ENCODE data around the gene SYT2.
A peak's percentile ranks its signal among the peaks of the same experiment; 100 is the strongest.
"Not testable (repeated sequence)": the region's sequence is repeated elsewhere in the genome, so short reads cannot be mapped to it uniquely, and the experiment has no call there.

SYT2 gene

DNA sequence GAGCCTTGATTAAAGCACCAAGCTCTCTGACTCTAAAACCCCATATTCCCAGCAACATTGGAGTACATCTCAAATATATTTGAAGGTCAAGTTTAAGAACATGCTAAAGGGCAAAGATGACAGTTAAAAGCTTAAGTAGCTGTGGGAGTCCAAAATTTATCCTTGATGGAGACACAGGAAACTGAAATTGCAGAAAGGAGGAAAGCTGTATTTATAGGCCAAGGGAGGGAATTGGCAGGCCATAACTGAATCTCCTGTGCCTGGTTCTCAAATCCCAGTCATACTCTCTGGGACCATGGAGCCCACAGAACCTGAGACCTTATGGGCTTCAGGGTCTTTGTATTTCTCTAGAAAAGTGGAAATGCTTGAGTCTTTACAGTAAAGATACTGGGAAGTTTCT is 167.8 kb downstream of the SYT2 start:
- H3K36me3 ChIP-seq, DNase-seq, H3K27me3 ChIP-seq, H3K9me3 ChIP-seq: not testable (repeated sequence)
- peak overlapping the region; percentile 67 to 69 for H3K4me3 ChIP-seq
- intact Hi-C loops (cut with DNase I; ENCODE audit: low total_unique reads) = loop anchor here (5.0 kb wide), 1 partner anchor 35 kb away; no protein-coding TSS in a partner anchor
- H3K4me1 ChIP-seq = peaks cover 0 to 40% (median 4%) of the 10 kb centered on the region in 4 donors
- peak overlapping the region; percentile 83 to 95 for H3K27ac ChIP-seq

DNA sequence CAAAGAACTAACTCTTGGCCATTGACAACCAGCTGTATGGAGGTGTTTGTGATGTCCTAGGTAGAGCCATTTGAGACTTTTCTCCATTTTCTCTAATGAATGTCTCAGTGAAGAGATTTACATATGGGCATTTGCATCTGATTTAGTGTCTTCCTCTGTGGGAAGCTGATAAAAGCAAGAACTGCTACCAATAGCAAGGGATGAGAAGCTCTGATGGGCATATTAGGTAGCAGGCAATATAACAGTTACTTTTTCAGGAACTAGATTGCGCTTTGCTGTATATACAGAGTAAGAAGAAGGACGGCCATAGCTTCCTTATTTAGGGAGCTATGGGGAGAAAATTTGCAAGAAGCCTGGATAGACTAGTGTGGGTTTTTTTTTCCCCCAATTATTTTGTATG is 169.4 kb downstream of the SYT2 start:
- H3K27me3 ChIP-seq, H3K9me3 ChIP-seq, H3K36me3 ChIP-seq, DNase-seq: not testable (repeated sequence)
- intact Hi-C loops (cut with DNase I; ENCODE audit: low total_unique reads) = loop anchor here (5.0 kb wide), 1 partner anchor 34 kb away; no protein-coding TSS in a partner anchor
- Histone ChIP-seq H3K4me3 (peak overlapping the region; percentile 67 to 69), H3K4me1 (peaks cover 0 to 27% (median 2%) of the 10 kb centered on the region in 4 donors), H3K27ac (peak overlapping the region; percentile 83 to 95)
